Fibroblast of lung (primary cell): ENCODE measurements around the gene STOX2. TPM values are rescaled to one million over a fixed set of nuclear protein-coding genes. Genes with fewer than 3 reads are reported as not detected.

ENCODE experiments used
- DNase-seq, 2 donors: peaks; one replicate each; pipeline versions ENCODE4 v3.0.0 to v3.0.0-alpha.2; 2010; ENCODE audit warnings: low read depth in 2 of 2
- H2AFZ ChIP-seq: 2 replicates; pipeline ENCODE4 v1.5.1; 2012; ENCODE audit warnings: low read length, control low read depth, inconsistent platforms
- H3K27ac ChIP-seq: 2 replicates; pipeline ENCODE4 v1.5.1; 2011; ENCODE audit warnings: low read length, control low read depth; ENCODE audit not compliant: insufficient read depth
- H3K27me3 ChIP-seq: 2 replicates; pipeline ENCODE4 v1.5.1; 2011; ENCODE audit warnings: mild to moderate bottlenecking, low read length; ENCODE audit not compliant: control insufficient read depth, insufficient read depth
- H3K36me3 ChIP-seq: 2 replicates; pipeline ENCODE4 v1.5.1; 2011; ENCODE audit warnings: low read length; ENCODE audit not compliant: control insufficient read depth, insufficient read depth
- H3K4me1 ChIP-seq: 2 replicates; pipeline ENCODE4 v1.5.1; 2011; ENCODE audit warnings: low read length; ENCODE audit not compliant: control insufficient read depth, insufficient read depth; ENCODE audit errors: extremely low read depth
- H3K4me2 ChIP-seq: 2 replicates; pipeline ENCODE4 v1.5.1; 2011; ENCODE audit warnings: low read length, control low read depth; ENCODE audit not compliant: insufficient read depth; ENCODE audit errors: extremely low read depth
- H3K4me3 ChIP-seq, 4 experiments: fragments of 200-600 bp in 1 of 4; sonication (generic) in 1 of 4; replicated peaks in 1 of 4; 2 replicates each; pipeline ENCODE4 v1.5.1; 2011 to 2016; ENCODE audit warnings: low read length in 4 of 4, low read depth in 3 of 4, mild to moderate bottlenecking in 3 of 4, control low read depth in 2 of 4, inconsistent platforms in 1 of 4, mixed read lengths in 1 of 4; ENCODE audit not compliant: insufficient read depth in 1 of 4; ENCODE audit errors: control extremely low read depth in 1 of 4
- H3K79me2 ChIP-seq: 2 replicates; pipeline ENCODE4 v1.5.1; 2012; ENCODE audit warnings: mild to moderate bottlenecking, low read length, inconsistent platforms; ENCODE audit not compliant: control insufficient read depth, insufficient read depth
- H3K9ac ChIP-seq: 2 replicates; pipeline ENCODE4 v1.5.1; 2011; ENCODE audit warnings: mild to moderate bottlenecking, low read length, control low read depth; ENCODE audit not compliant: insufficient read depth
- H3K9me3 ChIP-seq: 2 replicates; pipeline ENCODE4 v1.5.1; 2012; ENCODE audit warnings: low read depth, low read length; ENCODE audit not compliant: control insufficient read depth, insufficient read depth
- H4K20me1 ChIP-seq: 2 replicates; pipeline ENCODE4 v1.5.1; 2011; ENCODE audit warnings: low read length; ENCODE audit not compliant: control insufficient read depth, insufficient read depth; ENCODE audit errors: extremely low read depth
- EZH2 ChIP-seq: IDR thresholded peaks from 2 replicates; pipeline ENCODE4 v1.5.1; 2012; ENCODE audit warnings: low read length, control low read depth, mild to moderate bottlenecking; ENCODE audit errors: missing control alignments
- polyA plus RNA-seq, 2 donors: library from polyadenylated mRNA; depleted of rRNA in 1 of 2; stranded (reverse) in 1 of 2; unstranded in 1 of 2; fragments of >200 nt; gene quantifications; 2 replicates each; pipeline ENCODE4 v1.2.1, GENCODE V29; 2011 to 2012; ENCODE audit warnings: missing spikeins in 1 of 2
- total RNA-seq: library from RNA; depleted of rRNA; stranded (reverse); fragments of >200 nt; gene quantifications from 2 replicates; pipeline ENCODE4 v1.2.1, GENCODE V29; 2014
- TF ChIP-seq, protein P1 (sequence below), 2 donors: IDR thresholded peaks in 1 of 2; conservative IDR thresholded peaks in 1 of 2; 1 replicate in 1 of 2; 2 replicates in 1 of 2; pipeline ENCODE4 v1.5.1; 2011 to 2012; ENCODE audit warnings: low read length in 2 of 2, control low read depth in 1 of 2, inconsistent platforms in 1 of 2, low read depth in 1 of 2, mild to moderate bottlenecking in 1 of 2

Gene STOX2
- total and polyA plus RNA-seq, 2 donors (not counting 1 experiment from before 2014, with no cell fraction given) = 0.66 to 3.3 TPM

DNA sequence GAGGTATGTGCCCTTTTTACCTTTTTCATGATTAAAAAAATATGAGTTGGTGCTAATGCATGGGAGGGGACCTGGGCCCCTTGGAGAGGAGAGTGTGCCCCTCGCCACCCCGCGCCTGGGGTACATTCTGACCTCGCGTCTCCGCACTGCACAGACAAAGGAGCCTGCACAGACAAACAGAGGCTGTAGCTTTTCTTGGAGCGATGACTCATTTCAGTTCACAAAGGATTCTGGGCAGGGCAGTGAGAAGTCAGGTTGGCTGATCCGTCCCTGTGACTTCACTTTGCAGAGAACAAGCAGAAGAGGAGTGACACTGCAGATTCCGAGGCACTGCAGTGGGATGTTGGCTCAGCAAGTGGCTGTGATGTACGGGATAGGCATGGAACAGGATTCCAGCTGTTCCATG lies 82.9 kb downstream of the STOX2 start:
- DNase-seq = peak; percentile 92 to 97
- H3K36me3 ChIP-seq = no peaks in the 10 kb centered on the region
- no peak overlapping the region for H2AFZ ChIP-seq
- H3K9me3 ChIP-seq = no peaks in the 10 kb centered on the region
- H3K4me2 ChIP-seq = peak overlapping the region; percentile 76
- no peaks in the 10 kb centered on the region for H3K79me2 ChIP-seq
- TF ChIP-seq, protein P1, sequence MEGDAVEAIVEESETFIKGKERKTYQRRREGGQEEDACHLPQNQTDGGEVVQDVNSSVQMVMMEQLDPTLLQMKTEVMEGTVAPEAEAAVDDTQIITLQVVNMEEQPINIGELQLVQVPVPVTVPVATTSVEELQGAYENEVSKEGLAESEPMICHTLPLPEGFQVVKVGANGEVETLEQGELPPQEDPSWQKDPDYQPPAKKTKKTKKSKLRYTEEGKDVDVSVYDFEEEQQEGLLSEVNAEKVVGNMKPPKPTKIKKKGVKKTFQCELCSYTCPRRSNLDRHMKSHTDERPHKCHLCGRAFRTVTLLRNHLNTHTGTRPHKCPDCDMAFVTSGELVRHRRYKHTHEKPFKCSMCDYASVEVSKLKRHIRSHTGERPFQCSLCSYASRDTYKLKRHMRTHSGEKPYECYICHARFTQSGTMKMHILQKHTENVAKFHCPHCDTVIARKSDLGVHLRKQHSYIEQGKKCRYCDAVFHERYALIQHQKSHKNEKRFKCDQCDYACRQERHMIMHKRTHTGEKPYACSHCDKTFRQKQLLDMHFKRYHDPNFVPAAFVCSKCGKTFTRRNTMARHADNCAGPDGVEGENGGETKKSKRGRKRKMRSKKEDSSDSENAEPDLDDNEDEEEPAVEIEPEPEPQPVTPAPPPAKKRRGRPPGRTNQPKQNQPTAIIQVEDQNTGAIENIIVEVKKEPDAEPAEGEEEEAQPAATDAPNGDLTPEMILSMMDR (conservative IDR thresholded peaks at IDR 0.05 in 1 of 2, IDR thresholded peaks at IDR 0.05 in 1 of 2; ENCODE audit: low read depth in 1 of 2, low read length in 2 of 2) = no peak
- no peak for TF ChIP-seq EZH2
- peaks cover 5% of the 10 kb centered on the region for H3K4me1 ChIP-seq
- peak overlapping the region; percentile 70 for H3K27ac ChIP-seq
- peak overlapping the region; percentile 2 to 56 (median 31) for H3K4me3 ChIP-seq
- no peaks in the 10 kb centered on the region for H3K27me3 ChIP-seq
- H3K9ac ChIP-seq = peak overlapping the region; percentile 33
- H4K20me1 ChIP-seq = no peaks in the 10 kb centered on the region

DNA sequence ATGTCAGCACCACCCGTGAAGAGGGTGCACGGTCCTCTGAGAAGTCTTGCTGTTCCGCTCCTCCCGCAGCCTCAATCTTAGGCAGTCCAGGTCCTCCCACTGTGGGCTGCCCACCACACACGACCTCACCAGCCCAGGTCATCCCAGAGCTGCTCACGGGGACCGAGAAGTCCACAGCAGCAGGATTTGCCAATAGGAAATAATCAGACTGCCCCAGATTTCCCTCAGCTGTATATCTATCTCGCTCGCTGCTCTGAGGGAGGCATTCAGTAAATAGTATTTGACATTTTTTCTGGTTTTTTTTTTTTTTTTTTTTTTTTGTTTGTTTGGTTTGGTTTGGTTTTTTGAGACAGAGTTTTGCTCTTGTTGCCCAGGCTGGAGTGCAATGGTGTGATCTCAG lies 83.8 kb downstream of the STOX2 start:
- Histone ChIP-seq H2AFZ (no peak overlapping the region), H3K36me3 (no peaks in the 10 kb centered on the region), H3K4me2 (no peak overlapping the region), H3K27me3 (no peaks in the 10 kb centered on the region), H3K4me1 (peaks cover 5% of the 10 kb centered on the region), H3K27ac (peak overlapping the region; percentile 21), H3K79me2 (no peaks in the 10 kb centered on the region), H3K9ac (no peak overlapping the region), H3K9me3 (no peaks in the 10 kb centered on the region), H3K4me3 (no peak overlapping the region), H4K20me1 (no peaks in the 10 kb centered on the region)
- no peak for DNase-seq
- TF ChIP-seq, protein P1 (conservative IDR thresholded peaks at IDR 0.05 in 1 of 2, IDR thresholded peaks at IDR 0.05 in 1 of 2; ENCODE audit: low read depth in 1 of 2, low read length in 2 of 2) = no peak
- TF ChIP-seq EZH2 = no peak

DNA sequence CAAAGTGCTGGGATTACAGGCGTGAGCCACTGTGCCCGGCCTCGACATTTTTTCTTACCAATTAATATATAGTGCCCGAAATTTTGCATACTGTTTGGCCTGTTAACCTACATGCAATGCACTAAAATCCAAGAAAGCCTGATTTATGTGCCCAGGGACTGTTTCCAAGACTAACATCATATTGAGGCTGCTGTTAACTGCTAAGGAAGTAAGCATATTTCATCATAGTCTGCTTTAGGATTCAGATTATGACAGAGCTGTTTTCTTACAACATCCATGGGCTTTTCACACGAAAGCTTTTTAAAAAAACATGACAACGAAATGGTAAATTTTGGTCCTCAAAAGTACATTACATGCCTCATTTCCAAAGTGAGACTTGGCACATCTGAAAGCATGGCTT lies 84.4 kb downstream of the STOX2 start:
- H3K27ac ChIP-seq = no peak overlapping the region
- no peaks in the 10 kb centered on the region for H3K79me2 ChIP-seq
- H3K4me3 ChIP-seq = no peak overlapping the region
- no peaks in the 10 kb centered on the region for H3K27me3 ChIP-seq
- peak; percentile 40 to 95 for DNase-seq
- H3K4me1 ChIP-seq = peaks cover 5% of the 10 kb centered on the region
- no peaks in the 10 kb centered on the region for H3K36me3 ChIP-seq
- H4K20me1 ChIP-seq = no peaks in the 10 kb centered on the region
- no peak overlapping the region for H2AFZ ChIP-seq
- no peak overlapping the region for H3K9ac ChIP-seq
- H3K9me3 ChIP-seq = no peaks in the 10 kb centered on the region
- no peak overlapping the region for H3K4me2 ChIP-seq
- TF ChIP-seq, protein P1 (conservative IDR thresholded peaks at IDR 0.05 in 1 of 2, IDR thresholded peaks at IDR 0.05 in 1 of 2; ENCODE audit: low read depth in 1 of 2, low read length in 2 of 2) = no peak
- no peak for TF ChIP-seq EZH2
